ENCODE results near the gene LAMA2.

DNA sequence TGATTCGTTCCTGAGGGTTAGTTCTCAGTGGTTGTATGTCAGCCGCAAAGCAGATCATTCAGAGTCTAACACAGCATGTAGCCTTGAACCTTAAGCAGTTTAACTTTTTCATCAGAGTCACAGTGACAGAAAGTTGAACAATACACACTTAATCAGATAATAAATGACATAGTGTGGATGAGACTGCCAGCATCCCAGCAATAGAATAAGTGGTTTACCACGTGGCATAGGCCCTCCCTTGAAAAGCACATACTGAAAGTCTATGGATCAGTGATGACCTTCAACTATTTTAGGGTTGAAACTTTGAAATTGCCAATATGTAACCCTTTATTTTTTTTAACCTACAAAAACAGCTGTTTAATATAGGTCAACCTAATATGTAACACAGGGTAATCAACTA is 561.7 kb downstream of the LAMA2 start:
- TF ChIP-seq, protein P1, sequence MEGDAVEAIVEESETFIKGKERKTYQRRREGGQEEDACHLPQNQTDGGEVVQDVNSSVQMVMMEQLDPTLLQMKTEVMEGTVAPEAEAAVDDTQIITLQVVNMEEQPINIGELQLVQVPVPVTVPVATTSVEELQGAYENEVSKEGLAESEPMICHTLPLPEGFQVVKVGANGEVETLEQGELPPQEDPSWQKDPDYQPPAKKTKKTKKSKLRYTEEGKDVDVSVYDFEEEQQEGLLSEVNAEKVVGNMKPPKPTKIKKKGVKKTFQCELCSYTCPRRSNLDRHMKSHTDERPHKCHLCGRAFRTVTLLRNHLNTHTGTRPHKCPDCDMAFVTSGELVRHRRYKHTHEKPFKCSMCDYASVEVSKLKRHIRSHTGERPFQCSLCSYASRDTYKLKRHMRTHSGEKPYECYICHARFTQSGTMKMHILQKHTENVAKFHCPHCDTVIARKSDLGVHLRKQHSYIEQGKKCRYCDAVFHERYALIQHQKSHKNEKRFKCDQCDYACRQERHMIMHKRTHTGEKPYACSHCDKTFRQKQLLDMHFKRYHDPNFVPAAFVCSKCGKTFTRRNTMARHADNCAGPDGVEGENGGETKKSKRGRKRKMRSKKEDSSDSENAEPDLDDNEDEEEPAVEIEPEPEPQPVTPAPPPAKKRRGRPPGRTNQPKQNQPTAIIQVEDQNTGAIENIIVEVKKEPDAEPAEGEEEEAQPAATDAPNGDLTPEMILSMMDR (IDR thresholded peaks at IDR 0.05), result no peak
- TF ChIP-seq POLR2AphosphoS5 (IDR thresholded peaks at IDR 0.05), result no peak
- TF ChIP-seq POLR2A (IDR thresholded peaks at IDR 0.05), result no peak
- TF ChIP-seq EP300 (IDR thresholded peaks at IDR 0.05), result no peak

Data from stomach (tissue), 4 donors.